Endothelial cell of umbilical vein (primary cell): Measurements from ENCODE around the gene ANK2. TPM values are rescaled to one million over a fixed set of nuclear protein-coding genes. Genes with fewer than 3 reads are reported as not detected.

Experiments used
- BruUV-seq: library from RNA; stranded (reverse); fragments of 400-500 nt; replicated peaks from 2 replicates; lab custom pipeline; 2021; lab: Mats Ljungman, UMichigan
- CTCF ChIA-PET: fragments of 300-600, 350-600 bp; sonication (Branson Sonifier 250); formaldehyde crosslinking; loops from one replicate; lab custom pipeline; 2021; ENCODE audit warnings: antibody characterized with exemption, inconsistent platforms; lab: Charles Lee
- POLR2A ChIA-PET: fragments of 300-600, 350-600 bp; sonication (Branson Sonifier 250); formaldehyde crosslinking; loops from one replicate; lab custom pipeline; 2021; ENCODE audit warnings: antibody characterized with exemption, inconsistent platforms; lab: Charles Lee
- DNase-seq: peaks from one replicate; pipeline ENCODE4 v3.0.0-alpha.2; 2011; ENCODE audit warnings: low read depth, low spot score
- FAIRE-seq: peaks from 2 replicates; lab custom pipeline; 2011; peaks lifted over from hg19 to GRCh38; lab: Jason Lieb, UNC
- H2AFZ ChIP-seq: 2 replicates; pipeline ENCODE4 v1.6.0; 2012; ENCODE audit warnings: low read depth, low read length, control low read depth, inconsistent platforms
- H3K27ac ChIP-seq: 2 replicates; pipeline ENCODE4 v1.5.1; 2011; ENCODE audit warnings: low read depth, mild to moderate bottlenecking, control low read depth, low read length, moderate library complexity; ENCODE audit not compliant: insufficient read depth
- H3K27me3 ChIP-seq, 2 experiments: 2 replicates each; pipeline versions ENCODE4 v1.6.0 to v1.6.1; 2011; ENCODE audit warnings: low read length in 2 of 2, mixed read lengths in 1 of 2; ENCODE audit not compliant: control insufficient read depth in 2 of 2, insufficient read depth in 2 of 2
- H3K36me3 ChIP-seq, 2 experiments: 2 replicates in 1 of 2; 3 replicates in 1 of 2; pipeline ENCODE4 v1.5.1; 2011; ENCODE audit warnings: low read length in 2 of 2, mild to moderate bottlenecking in 1 of 2, moderate library complexity in 1 of 2; ENCODE audit not compliant: control insufficient read depth in 2 of 2, insufficient read depth in 2 of 2; ENCODE audit errors: extremely low read depth in 1 of 2
- H3K4me1 ChIP-seq: 3 replicates; pipeline ENCODE4 v1.5.1; 2011; ENCODE audit warnings: mild to moderate bottlenecking, low read length; ENCODE audit not compliant: control insufficient read depth, insufficient read depth; ENCODE audit errors: extremely low read depth
- H3K4me2 ChIP-seq: 2 replicates; pipeline ENCODE4 v1.6.1; 2011; ENCODE audit warnings: low read length, control low read depth, mixed read lengths; ENCODE audit not compliant: insufficient read depth
- H3K4me3 ChIP-seq, 3 experiments: fragments of 200-600 bp in 1 of 3; sonication (generic), shearing (Covaris generic) in 1 of 3; replicated peaks in 1 of 3; 2 replicates each; pipeline ENCODE4 v1.5.1; 2011 to 2016; ENCODE audit warnings: control low read depth in 3 of 3, low read length in 3 of 3, mild to moderate bottlenecking in 2 of 3, inconsistent platforms in 1 of 3, low read depth in 1 of 3, moderate library complexity in 1 of 3; ENCODE audit not compliant: insufficient read depth in 1 of 3
- H3K79me2 ChIP-seq: 2 replicates; pipeline ENCODE4 v1.6.0; 2012; ENCODE audit warnings: low read length, inconsistent platforms; ENCODE audit not compliant: control insufficient read depth, insufficient read depth
- H3K9ac ChIP-seq: replicated peaks from 2 replicates; pipeline ENCODE3; 2011; ENCODE audit warnings: low read length, control low read depth; ENCODE audit not compliant: insufficient read depth; ENCODE audit errors: extremely low read depth
- H3K9me1 ChIP-seq: replicated peaks from 3 replicates; pipeline ENCODE4 v1.6.0; 2011; ENCODE audit warnings: mild to moderate bottlenecking, low read length; ENCODE audit not compliant: control insufficient read depth, insufficient read depth; ENCODE audit errors: extremely low read depth
- H3K9me3 ChIP-seq: replicated peaks from 2 replicates; pipeline ENCODE4 v1.5.1; 2012; ENCODE audit warnings: low read length, inconsistent platforms; ENCODE audit not compliant: control insufficient read depth, insufficient read depth
- H4K20me1 ChIP-seq: replicated peaks from 2 replicates; pipeline ENCODE3; 2011; ENCODE audit warnings: mild to moderate bottlenecking, low read length; ENCODE audit not compliant: control insufficient read depth, insufficient read depth; ENCODE audit errors: extremely low read depth
- CTCF ChIP-seq, 2 donors: IDR thresholded peaks; 1 replicate in 1 of 2; 2 replicates in 1 of 2; pipeline ENCODE4 v1.5.1; 2011; ENCODE audit warnings: low read length in 2 of 2, mild to moderate bottlenecking in 2 of 2, moderate library complexity in 2 of 2, control low read depth in 1 of 2, inconsistent platforms in 1 of 2, low read depth in 1 of 2; ENCODE audit not compliant: insufficient read depth in 1 of 2; ENCODE audit errors: extremely low read depth in 1 of 2
- EZH2 ChIP-seq: IDR thresholded peaks from 2 replicates; pipeline ENCODE4 v1.6.1; 2012; ENCODE audit warnings: borderline replicate concordance, low read depth, mild to moderate bottlenecking, moderate library complexity, low read length, inconsistent platforms; ENCODE audit not compliant: severe bottlenecking
- FOS ChIP-seq: IDR thresholded peaks from 2 replicates; pipeline ENCODE4 v1.6.1; 2011; ENCODE audit warnings: mild to moderate bottlenecking, low read length, moderate library complexity, borderline replicate concordance; ENCODE audit not compliant: insufficient read depth
- GATA2 ChIP-seq: IDR thresholded peaks from 2 replicates; pipeline ENCODE4 v1.7.0; 2011; ENCODE audit warnings: low read depth, mild to moderate bottlenecking, moderate library complexity, mixed read lengths, low read length; ENCODE audit not compliant: insufficient read length, insufficient read depth
- JUN ChIP-seq: IDR thresholded peaks from 2 replicates; pipeline ENCODE4 v1.6.1; 2011; ENCODE audit warnings: borderline replicate concordance, low read depth; ENCODE audit not compliant: insufficient read length, insufficient read depth
- MAX ChIP-seq: IDR thresholded peaks from 2 replicates; pipeline ENCODE4 v1.6.1; 2011; ENCODE audit not compliant: insufficient read depth, insufficient read length
- MYC ChIP-seq: IDR thresholded peaks from one replicate; pipeline ENCODE4 v1.6.1; 2011; ENCODE audit warnings: mild to moderate bottlenecking, low read depth, low read length
- POLR2A ChIP-seq: IDR thresholded peaks from 2 replicates; pipeline ENCODE4 v1.6.1; 2012; ENCODE audit warnings: low read depth, mild to moderate bottlenecking, control low read depth, low read length
- POLR2AphosphoS5 ChIP-seq: IDR thresholded peaks from 2 replicates; pipeline ENCODE4 v1.6.1; 2012; ENCODE audit warnings: low read depth, mild to moderate bottlenecking, control low read depth, low read length, moderate library complexity; ENCODE audit not compliant: insufficient read depth
- dilution Hi-C: fragments of 300-500 bp; cut with MboI; formaldehyde crosslinking; loops from one replicate; pipeline ENCODE4 v1.15.0; 2019; ENCODE audit warnings: low sequenced_read_pairs; ENCODE audit not compliant: extremely low pct_ligation_motif_present
- intact Hi-C: fragments of 100-400 bp; cut with micrococcal nuclease; formaldehyde crosslinking; loops from one replicate; pipeline ENCODE4 v1.10.0; 2022
- polyA plus RNA-seq, 4 experiments: library from polyadenylated mRNA; depleted of rRNA in 3 of 4; stranded (reverse) in 3 of 4; unstranded in 1 of 4; fragments of >200 nt; gene quantifications; 2 replicates each; pipeline versions ENCODE4 v1.2.1 to v1.2.3, GENCODE V29; 2011 to 2012; ENCODE audit warnings: missing spikeins in 1 of 4
- total RNA-seq: library from RNA; stranded (reverse); gene quantifications from 2 replicates; pipeline ENCODE4 v1.2.3, GENCODE V29; 2021

Gene ANK2
- total and polyA plus RNA-seq, 2 donors (not counting 3 experiments of a cell fraction or from before 2014, with no cell fraction given) = not detected

- H3K9ac ChIP-seq = no peak overlapping the region
- no peak overlapping the region for H3K4me3 ChIP-seq
- H4K20me1 ChIP-seq = no peaks in the 10 kb centered on the region
- no peaks in the 10 kb centered on the region for H3K79me2 ChIP-seq
- no peaks in the 10 kb centered on the region for H3K9me3 ChIP-seq
- FAIRE-seq (no peak), DNase-seq (no peak)
- no peak overlapping the region for H3K27ac ChIP-seq
- no peaks in the 10 kb centered on the region for H3K36me3 ChIP-seq
- peaks cover 6% of the 10 kb centered on the region for H3K4me1 ChIP-seq
- dilution Hi-C loops = no loop called here
- ChIA-PET POLR2A (no interaction called here), CTCF (interaction anchor here (0.7 to 5.6 kb wide), 56 partner anchors 9 to 1301 kb away, joined by 3 to 51 read pairs (median 5); partner anchors contain the start of gene ARSJ)
- intact Hi-C loops = loop anchor here (1.0 to 10.0 kb wide), 12 partner anchors 74 to 1301 kb away; no protein-coding TSS in a partner anchor
- no peak overlapping the region for H2AFZ ChIP-seq
- TF ChIP-seq FOS (no peak), CTCF (IDR thresholded peaks at IDR 0.05; ENCODE audit: extremely low read depth in 1 of 2, insufficient read depth in 1 of 2, low read depth in 1 of 2, low read length in 2 of 2) (no peak), POLR2A (no peak), POLR2AphosphoS5 (no peak), GATA2 (no peak), MYC (no peak), EZH2 (no peak), MAX (no peak), JUN (no peak)
- no peak overlapping the region for H3K4me2 ChIP-seq
- BruUV-seq = no TSS peak
- H3K9me1 ChIP-seq = no peaks in the 10 kb centered on the region
- no peaks in the 10 kb centered on the region for H3K27me3 ChIP-seq
Observed at GRCh38 chr4:113394108-113394729, 344.8 kb downstream of the ANK2 start.
